ENCODE measurements around the gene PPP1R1C.

The PPP1R1C gene

DNA sequence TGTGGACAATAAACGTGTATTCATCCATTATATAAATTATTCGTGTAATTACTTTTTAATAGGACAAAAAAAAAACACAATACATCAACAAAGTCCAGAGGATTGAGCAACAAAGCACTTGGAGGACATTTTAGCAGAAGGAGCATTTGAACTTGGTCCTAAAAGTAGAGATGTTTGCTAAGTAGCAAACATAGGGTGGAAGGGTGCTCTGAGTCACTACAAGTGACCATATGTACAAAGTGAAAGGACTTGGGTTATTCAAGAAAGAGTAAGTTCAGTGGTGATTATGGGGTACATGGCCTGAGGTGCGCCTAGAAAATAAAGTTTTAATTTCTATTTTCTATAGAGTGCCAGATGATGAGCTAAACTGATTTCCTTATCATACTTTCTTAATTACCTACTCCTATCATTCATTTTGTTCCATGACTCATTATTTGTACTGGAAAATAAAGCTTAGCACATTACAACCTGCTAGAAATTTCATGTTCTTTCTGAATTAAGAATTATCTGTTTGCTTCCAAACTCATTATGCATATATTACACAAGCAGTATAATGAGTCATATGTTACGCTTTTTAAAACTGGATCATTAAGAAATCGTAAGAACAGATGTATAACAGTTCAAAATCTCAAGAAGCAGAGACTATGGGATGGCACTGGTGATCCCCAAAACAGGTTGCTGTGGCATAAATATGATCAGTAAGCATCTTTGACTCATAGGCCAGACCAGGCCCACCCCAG is 13.1 kb upstream of the PPP1R1C start:
- no peak for DNase-seq (ENCODE audit: low read depth in 3 of 3)

DNA sequence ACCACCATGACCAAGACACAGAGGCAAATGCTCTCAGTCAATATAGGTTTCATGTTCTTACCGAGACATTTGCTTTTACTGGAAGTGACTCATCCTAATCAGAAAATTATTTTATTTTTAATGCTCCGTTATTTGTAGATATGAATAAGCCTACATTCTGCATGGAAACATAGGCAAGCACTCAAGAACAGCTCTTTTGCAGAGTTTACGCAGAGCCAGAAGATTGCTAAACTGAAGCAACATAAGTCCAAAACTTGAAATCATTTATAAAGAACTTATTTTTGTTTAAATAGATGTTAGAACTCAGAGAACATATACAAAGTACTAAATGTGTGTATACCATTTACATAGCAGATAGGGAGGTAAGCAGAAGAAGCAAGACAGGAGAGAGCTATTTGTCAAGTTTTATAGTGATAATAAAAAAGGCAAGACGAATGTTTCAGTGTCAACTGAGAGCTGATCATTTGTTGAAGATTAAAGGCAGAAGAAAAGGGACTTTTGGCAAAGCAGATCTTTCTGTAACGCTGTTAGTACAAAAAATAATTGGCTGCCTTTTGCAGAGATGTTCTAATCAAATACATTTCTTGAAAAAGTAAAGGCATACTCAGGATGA is 12.4 kb upstream of the PPP1R1C start:
- no peak for DNase-seq (ENCODE audit: low read depth in 3 of 3)

DNA sequence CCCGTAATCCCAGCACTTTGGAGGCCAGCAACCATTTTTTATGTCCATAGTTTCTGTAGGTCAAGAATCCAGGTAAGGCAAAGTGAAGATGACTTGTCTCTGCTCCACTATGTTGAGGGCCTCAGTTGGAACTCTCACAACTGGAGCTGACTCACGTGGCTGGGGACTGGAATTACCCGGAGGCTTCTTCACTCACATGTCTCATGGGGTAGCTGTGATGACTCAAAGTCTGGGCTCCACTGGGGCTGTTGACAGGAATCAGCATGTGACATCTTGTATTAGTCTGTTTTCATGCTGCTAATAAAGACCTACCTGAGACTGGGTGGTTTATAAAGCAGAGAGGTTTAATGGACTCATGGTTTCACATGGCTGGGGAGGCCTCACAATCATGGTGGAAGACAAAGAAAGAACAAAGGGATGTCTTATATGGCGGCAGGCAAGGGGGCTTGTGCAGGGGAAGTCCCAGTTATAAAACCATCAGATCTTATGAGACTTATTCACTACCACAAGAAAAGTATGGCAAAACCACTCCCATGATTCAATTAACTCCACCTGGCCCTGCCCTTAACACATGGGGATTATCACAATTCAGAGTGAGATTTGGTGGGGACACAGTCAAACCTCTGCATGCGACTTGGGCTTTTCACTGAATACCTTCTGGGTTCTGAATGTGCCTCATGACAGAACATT is 7.8 kb upstream of the PPP1R1C start:
- DNase-seq (ENCODE audit: low read depth in 3 of 3): peak in 1 of 3 donors; percentile 27

DNA sequence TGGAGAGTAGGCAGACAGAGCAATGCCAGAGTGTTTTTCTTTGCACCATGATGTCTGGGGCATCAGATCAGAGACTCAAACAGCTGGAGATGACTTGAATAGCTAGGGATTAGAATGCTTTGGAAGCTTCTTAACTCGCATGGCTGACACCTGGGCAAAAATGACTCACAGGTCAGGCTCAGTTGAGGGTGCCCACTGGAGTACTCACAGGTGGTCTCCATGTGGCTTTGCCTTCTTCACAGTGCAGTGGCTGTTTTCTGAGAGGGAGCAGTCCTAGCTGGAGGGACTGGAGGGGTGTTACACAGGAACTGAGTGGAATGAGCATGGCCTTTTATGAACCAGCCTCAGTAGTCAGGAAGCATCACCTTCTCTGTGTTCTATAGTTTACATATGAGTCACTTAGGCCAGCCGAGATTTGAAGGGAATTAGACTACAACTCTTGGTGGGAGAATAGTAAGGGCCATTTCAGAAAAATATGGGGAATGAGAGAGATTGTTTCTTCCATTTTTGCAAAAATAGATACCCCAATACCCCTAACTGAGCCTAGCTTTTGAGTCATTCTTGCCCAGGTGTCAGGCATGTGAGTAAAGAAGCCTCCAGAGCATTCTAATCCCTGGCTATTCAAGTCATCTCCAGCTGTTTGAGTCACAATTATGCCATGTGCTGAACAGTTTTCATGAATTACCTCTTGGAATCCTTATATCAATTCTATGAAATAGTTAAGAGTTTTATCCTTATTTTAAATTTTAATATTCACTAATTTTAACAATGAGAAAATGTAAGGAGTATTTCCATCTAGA is 7.1 kb upstream of the PPP1R1C start:
- DNase-seq (ENCODE audit: low read depth in 3 of 3): no peak

DNA sequence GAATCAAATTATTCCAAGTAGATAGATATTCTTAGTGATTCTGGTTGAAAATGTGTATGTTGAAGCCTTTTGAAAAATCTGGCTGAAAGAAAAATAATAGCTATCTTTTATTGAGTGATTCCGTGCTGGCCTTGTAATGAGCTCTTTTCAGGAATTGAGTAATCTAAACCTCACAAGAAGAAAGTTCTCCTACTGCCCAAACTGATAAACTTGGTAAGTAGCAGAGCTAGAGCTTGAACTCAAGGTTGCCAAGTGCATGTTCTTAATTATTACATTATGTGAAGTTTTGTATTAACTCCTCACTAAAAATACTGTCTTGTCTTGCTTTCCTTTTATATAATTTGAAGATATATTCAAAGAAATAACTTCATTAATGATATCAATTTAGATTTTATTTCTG is 1.6 kb upstream of the PPP1R1C start:
- no peak for DNase-seq (ENCODE audit: low read depth in 3 of 3)

DNA sequence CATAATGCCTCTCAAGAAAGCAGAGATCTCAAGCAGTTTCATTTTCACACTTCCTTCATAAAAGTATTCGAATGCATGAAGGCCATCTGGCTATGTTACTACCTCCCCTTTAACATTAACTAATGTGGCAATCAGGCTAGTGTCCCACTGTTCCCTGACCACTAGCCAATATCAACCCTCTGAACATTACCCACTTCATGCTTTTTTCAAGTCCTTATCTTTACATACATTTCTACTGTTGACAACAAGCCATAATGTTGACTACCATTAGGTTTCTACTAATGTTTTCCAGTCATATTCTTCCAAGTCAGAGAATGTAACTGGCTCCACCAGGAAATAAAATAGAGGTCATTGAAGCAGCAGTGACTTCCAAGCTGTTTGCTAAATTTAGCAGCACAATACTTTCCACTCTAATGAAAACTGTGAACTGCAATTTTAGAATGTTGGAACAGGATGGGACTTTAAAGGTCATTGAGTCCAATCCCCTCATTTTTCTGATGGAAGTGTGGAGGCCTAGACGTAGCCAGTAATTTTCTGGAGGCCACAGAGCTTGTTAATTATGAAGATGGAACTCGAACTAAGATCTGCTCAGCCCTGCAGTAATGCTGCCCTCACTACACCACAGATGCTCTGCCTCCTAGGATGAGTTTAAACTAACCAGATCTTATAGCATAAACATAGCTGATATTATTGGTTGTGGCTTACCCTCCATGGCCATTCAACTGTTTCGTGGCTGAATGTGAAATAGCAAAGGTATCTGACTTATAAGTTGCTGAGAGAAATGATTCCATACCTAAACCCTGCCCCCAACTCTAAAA is 630 bp upstream of the PPP1R1C start:
- no peak for DNase-seq (ENCODE audit: low read depth in 3 of 3)

DNA sequence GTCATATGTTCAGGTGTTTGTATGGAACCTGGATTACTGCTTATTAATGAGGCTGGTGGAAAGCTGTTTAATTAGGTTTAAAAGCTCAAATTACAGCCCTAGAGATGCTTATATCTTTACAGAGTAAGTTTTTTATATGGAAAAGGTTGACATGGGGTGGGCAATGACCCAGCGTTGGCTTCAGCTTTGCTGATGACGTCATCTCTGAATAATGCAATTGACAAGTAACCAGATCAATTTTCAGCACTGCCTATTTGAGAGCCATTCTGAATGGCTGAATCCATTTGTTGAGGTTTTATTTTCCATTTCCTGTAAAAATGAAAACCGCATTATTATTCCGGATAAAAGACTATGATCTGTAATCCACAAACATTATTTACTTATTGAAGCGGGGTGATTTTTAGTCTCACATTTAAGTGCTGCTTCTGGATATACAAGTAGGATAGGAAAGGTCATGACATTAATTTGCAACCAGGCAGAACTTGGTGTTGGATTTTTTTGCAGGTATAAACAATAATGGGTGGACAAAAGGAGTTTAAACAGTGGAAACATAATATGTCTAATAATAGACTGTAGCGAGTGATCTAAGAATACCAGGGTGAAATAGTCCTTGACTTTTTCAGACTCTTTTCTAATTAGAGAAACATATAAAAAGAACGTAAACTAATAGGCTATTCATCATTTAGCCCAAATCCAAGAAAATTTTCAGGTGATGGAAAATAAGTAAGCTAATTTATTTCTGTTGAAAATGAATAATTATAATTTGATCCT is 2.7 kb downstream of the PPP1R1C start:
- no peak for DNase-seq (ENCODE audit: low read depth in 3 of 3)

DNA sequence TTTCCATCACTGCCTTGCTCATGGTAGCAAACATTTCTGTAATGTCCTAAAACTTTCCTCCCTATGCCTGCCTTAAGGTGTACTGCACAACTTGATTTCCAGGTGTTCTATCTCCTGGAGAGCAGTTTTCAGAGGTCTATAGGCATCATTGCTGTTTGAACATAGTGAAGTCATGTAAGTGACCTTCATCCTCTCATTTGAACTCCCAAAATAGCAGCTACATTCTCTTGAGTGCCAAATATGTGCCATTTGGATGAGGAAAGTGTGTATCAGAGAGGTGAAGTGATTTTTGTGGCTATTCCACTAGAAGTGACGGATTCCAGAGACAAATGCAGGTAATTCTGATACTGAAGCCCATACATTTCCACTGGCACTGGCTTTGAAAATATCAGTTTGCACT is 3.4 kb downstream of the PPP1R1C start:
- no peak for DNase-seq (ENCODE audit: low read depth in 3 of 3)

DNA sequence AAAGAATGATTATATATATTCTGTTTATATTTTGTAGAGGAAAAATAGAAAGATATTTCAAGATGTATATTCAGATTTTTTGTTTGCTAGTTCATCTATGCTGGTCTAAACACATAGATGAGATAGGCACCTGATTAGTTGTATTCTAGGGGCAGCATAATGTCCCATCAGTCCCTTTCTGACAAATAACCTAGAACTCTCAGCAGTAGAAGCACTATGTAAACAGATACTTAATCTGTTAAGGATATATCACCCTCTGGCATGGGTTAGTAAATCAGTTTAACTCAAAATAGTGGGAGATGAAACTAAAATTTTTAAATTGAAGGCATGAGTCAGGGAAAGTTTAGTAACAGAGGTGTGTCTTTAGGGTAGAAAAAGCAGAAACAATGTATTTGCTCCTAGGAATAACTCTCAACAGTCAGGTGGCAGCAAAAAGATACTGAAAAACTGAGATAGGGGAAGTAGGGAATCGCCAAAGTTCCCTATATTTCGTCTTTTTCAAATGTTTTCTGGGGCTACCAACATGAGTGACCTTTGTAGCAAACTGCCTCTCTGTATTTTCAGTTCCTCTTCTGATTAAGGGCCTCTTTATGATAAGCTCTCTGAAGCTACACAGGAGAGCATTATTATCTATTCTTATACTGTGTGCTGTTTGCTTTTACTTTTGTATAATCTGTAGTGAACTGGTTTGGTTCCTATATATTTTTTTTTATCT is 5.7 kb downstream of the PPP1R1C start:
- DNase-seq (ENCODE audit: low read depth in 3 of 3): no peak

DNA sequence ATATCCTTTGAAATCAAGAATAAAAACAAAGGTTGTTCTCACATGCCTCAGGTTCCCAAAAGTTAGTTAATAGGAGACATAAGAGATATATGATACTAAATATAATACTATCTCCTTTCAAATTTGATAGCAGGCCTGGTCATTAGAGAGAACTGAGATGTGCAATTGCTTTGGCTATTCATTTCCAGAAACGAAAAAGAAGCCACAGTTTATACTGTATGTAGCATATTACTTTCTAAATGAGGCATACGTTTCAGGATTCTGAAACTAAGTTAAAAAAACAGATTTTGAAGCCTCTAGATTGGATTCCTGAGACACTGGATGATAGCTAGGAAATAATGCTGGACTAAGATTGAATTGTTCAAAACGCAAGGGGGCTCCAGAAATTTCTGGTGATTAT is 7.1 kb downstream of the PPP1R1C start:
- DNase-seq (ENCODE audit: low read depth in 3 of 3): no peak

DNA sequence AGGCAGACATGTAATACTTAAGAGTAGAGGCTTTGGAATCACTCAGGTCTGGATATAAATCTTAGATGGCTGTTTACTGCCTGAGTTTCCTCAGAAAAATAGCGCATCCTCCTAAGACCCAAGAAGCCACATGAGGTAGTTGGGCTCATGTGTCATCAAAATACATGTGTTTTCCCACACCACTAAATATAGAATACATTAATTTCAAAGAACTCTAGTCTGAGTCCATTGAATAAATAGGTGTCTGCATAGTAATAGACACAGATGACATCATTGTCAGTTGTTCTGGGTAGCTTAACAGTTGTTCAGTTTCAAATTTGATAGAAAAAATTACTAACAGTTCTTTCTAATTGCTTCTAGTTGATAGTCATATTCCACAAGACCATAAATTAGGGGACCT is 9.6 kb downstream of the PPP1R1C start:
- DNase-seq (ENCODE audit: low read depth in 3 of 3): no peak

DNA sequence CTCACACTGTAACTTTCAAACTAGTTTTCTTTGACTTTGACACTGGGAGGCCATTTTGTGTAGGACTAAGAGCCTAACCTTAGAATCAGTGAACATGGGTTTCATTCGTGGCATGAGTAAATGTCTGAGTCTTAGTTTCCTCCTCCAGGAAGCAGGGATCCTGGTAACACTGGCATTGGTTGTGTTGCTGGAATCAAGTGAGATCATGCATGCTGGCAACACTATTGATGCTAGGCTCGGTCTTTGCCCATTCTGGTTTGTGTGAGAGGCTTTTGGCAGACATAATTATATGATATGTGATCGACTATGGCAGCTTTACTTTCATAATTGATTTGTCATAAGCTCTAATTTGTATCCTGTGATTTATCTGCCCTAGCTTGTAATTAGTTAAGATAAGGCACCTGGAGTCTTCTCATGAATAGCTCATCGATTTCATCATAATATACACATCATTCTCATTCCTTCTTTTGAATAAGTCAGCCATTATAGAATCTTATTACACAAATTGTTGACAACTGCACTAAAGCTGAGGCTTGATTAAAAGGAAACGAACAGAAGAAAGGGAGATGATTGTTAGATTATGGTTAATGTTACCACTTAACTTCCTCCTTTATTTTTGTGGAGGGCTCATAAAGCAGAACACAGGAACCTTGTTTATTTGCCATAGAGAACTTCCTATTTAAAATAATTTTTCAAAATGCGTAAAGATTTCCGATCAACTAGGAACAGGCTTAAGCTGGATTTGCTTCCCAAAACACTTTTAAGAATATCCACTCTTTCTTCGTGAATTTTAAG is 12.6 kb downstream of the PPP1R1C start:
- DNase-seq (ENCODE audit: low read depth in 3 of 3): no peak

DNA sequence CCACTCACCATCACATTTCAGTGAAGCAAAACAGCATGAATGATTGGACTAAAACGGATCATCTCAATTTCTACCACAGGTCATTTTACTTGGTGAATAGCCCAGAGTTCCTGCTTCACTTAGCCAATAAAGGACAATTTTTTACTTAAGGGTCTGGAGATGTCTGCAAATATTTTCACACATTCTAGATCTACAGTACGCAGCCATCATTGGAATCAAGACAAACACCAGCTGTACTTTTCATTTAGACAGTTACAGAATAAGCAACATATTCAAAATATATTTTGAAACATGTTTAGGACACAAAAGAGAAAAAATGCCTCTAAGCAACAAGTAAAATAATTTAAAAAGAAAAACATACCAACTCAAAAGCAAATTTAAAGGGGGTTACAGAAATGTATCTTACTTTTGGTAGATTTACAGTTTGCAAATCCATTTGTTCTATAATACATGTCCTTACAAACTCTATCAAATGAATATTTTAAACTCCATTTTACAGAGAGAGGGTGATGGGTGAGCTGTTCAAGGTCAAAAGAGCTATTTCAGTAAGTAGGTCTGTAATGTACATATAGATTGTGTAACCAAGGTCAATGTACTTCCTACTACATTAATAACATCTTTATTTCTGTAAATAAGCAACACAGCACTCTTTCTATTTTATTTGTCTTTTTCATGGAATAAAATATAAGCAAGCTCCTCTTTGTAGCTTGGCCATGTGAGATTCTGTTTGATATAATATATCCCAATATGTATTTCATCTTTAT is 13.4 kb downstream of the PPP1R1C start:
- no peak for DNase-seq (ENCODE audit: low read depth in 3 of 3)

DNA sequence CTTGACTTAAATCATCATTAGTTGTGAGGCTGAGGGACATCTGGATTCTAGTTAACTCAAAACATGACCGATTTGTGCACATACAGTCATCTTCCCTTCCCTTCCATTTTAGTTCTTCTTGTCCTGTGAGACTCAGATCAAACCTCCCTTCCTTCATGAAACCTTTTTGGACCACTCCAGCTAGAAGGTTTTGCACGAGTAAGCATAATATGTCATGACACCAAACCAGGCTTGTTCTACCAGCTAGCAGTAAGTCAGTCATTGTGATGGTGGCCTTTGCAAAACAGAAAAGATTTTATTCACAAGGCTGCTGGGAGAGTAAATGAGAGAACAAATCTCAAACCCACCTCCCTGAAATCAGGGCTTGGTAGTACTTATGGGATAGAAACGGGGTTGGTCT is 14.3 kb downstream of the PPP1R1C start:
- no peak for DNase-seq (ENCODE audit: low read depth in 3 of 3)

DNA sequence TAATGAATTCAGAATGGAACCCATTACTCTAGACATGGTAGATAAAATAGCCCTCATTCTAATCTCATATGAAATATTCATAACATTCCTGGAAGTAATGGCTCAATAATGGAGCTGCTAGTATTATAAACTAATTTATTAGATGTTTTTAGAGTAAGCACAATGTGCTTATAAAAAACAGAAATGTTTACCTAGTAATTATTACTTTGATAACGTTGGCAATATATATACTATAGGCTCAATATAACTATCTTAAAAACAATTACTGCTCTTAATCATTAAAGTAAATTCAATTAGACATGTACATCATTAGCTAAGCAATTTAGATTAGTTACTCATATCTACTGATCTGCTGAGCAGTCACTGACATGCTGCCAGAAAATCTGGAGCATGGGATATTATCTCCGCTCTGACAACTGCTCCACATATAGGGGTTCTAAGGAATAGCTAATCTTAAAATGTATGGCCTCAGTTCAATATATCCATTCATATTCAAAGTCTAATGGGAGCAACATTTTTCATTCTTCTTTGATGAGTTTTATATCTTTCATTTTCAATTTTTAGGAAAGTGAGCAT is 19.4 kb downstream of the PPP1R1C start:
- no peak for DNase-seq (ENCODE audit: low read depth in 3 of 3)

DNA sequence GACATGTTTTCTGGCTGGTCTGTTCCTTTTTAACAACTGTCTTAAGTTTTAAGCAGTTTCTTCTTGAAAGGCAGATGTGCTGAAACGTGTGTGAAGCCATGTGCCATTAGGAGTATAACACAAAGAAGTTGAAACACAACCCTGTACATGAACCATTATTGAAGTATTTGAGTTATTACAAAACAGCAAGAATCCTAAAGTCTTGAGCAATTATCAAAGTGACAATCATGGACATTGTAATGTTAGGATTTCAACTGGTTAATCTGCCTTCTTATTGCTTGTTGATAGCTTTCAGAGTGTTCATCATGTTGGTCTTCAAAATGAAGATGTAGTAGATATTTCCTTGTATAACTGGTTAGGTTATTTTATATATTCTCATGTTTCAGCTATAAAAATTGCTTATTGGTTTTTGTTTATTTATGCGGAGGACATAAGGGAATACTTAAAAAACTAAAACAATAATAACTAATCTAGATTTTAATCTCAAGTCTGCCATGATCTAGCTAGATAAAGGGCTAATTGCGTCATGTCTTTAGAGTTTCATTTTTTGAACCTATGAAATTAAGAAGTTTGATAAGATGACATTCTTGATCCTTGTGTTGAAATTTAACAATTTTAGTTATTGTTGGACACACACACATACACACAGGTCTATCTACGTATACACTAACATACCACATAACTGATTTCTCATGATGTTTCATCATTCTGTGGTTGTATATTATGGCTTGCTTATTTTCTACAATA is 21.1 kb downstream of the PPP1R1C start:
- no peak for DNase-seq (ENCODE audit: low read depth in 3 of 3)

DNA sequence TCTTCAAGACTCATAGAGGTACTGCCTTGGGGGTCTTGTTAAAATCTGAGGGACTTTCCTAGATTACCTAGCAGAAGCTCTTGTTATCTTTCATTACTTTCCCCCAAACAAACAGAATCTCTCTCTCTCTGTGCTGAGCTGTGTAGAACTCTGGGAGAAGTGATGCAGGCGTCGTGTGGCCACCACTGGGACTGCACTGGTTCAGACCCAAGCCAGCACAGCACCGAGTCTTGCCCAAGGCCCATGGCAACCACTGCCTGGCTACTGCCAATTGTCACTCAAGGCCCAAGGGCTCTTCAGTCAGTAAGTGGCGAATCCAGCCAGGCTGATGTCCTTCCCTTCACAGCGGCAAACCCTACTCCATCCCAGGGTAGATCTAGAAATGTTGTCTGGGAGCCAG is 28.6 kb downstream of the PPP1R1C start:
- DNase-seq (ENCODE audit: low read depth in 3 of 3): no peak
